ENCODE measurements around the gene PCK2. TPM values are rescaled to one million over a fixed set of nuclear protein-coding genes. Genes with fewer than 3 reads are reported as not detected.

Gene PCK2
- total and polyA plus RNA-seq, 2 of the 13 experiments (the other 11 are each of a cell fraction or from before 2014, with no cell fraction given) = 129 to 272 TPM

DNA sequence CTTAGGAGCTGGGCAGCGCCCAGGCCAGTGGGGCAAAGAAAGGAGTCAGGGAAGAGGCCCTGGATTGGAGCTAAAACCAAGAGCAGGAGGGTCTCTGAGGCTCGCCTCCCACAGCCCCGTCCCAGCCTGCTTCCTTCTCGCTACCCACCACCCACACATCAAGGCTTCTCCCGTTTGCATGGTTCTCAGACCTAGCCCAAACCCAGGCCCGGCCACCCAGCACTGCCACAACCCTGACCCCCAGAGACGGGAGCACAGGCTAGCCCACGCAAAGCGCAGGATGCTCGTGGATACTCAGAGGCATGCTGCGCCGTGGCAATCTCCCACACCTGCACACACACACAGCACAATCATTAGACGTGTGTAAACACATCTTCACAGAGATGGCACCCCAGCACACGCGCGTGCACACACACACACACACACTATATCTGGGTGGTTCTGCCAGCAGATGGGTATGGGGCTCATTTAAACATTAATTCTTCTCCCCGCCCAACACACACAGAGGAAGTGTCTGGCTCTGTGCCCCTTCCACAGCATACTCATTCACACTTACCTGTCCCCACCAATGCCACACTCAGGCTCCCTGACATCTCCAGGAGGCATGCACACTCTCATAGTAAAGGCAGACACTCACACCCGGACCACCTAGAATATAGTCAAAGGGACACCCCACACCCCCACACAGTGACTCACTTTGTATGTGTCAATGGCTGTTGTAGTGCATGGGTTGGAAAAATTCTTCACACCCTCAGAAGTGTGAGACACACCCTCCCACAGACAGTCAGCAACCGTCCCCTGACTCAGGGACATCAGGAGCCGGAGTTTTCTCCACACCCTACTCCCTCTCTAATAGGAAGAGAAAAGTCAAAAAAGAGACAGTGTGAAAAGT lies 41.2 kb upstream of the PCK2 start:
- no peaks in the 10 kb centered on the region for H3K9me3 ChIP-seq (ENCODE audit: low read length)
- WGBS (ENCODE audit: low lambda C conversion rate) = 50% methylated on average over 20 of the region's 20 CpGs
- no peaks in the 10 kb centered on the region for H3K36me3 ChIP-seq (replicated peaks in 1 of 2; ENCODE audit: control insufficient read depth in 1 of 2, insufficient read depth in 2 of 2, low read length in 2 of 2)
- H3K4me2 ChIP-seq (ENCODE audit: low read depth, low read length) = peak overlapping the region; percentile 98
- no peaks in the 10 kb centered on the region for H3K79me2 ChIP-seq (ENCODE audit: insufficient read depth, low read length)
- no peak overlapping the region for H2AFZ ChIP-seq (ENCODE audit: low read length)
- ChIA-PET CTCF (ENCODE audit: low intra/inter-chr PET ratio, low total read pairs) (interaction anchor here (1.6 kb wide), 1 partner anchor 39 kb away, joined by 4 read pairs; no protein-coding TSS in a partner anchor), POLR2A (interaction anchor here (0.6 to 6.3 kb wide), 21 partner anchors 10 to 958 kb away, joined by 3 to 124 read pairs (median 5); partner anchors contain the start of genes ACIN1, CHMP4A, DCAF11 and IPO4)
- no peak overlapping the region for H3K27ac ChIP-seq (ENCODE audit: extremely low read length, insufficient read depth, low read length)
- ATAC-seq = no peak
- DNase-seq (ENCODE audit: low spot score) = no peak
- H3K27me3 ChIP-seq (ENCODE audit: control insufficient read depth in 1 of 2, insufficient read depth in 2 of 2, low read length in 2 of 2) = peaks cover 20 to 81% of the 10 kb centered on the region in 2 experiments
- H3K4me3 ChIP-seq (replicated peaks in 1 of 3; ENCODE audit: insufficient read depth in 1 of 3, low read depth in 2 of 3, low read length in 3 of 3) = peak overlapping the region; percentile 61 to 85 (median 71)
- peaks cover 33% of the 10 kb centered on the region for H3K4me1 ChIP-seq (ENCODE audit: insufficient read depth, low read length)
- in situ Hi-C loops (cut with HindIII; ENCODE audit: extremely low pct_ligation_motif_present, low pct_unique_long_range_greater_than_20kb) (loop anchor here (5.0 kb wide), 1 partner anchor 46 kb away; no protein-coding TSS in a partner anchor), intact Hi-C loops (cut with micrococcal nuclease; ENCODE audit: unreplicated experiment) (loop anchor here (1.0 kb wide), 1 partner anchor 39 kb away; no protein-coding TSS in a partner anchor)
- no peak overlapping the region for H3K9ac ChIP-seq (ENCODE audit: insufficient read depth, low read depth, low read length)
- no peak for FAIRE-seq
- H4K20me1 ChIP-seq (ENCODE audit: insufficient read depth, low read length) = no peaks in the 10 kb centered on the region
- no TSS peak for BruUV-seq (replicated peaks)
- TF ChIP-seq ZMYM2 (CRISPR knock-in tag; IDR thresholded peaks at IDR 0.05) (0 out of 2 replicates have a peak, but pooled peaks have one; percentile 28), FOXK2 (IDR thresholded peaks at IDR 0.05) (no peak), ZNF251 (CRISPR knock-in tag; IDR thresholded peaks at IDR 0.05) (peak; percentile 61; the same call in 1 of the 2 replicates), ZFP90 (CRISPR knock-in tag; IDR thresholded peaks at IDR 0.05; ENCODE audit: borderline replicate concordance) (0 out of 2 replicates have a peak, but pooled peaks have one; percentile 43), REXO4 (CRISPR knock-in tag; IDR thresholded peaks at IDR 0.05; ENCODE audit: borderline replicate concordance) (0 out of 2 replicates have a peak, but pooled peaks have one; percentile 68), SIX4 (CRISPR knock-in tag; IDR thresholded peaks at IDR 0.05) (no peak), ZNF350 (CRISPR knock-in tag; IDR thresholded peaks at IDR 0.05; ENCODE audit: borderline replicate concordance, low read depth) (peak; percentile 26), ZNF30 (CRISPR knock-in tag; IDR thresholded peaks at IDR 0.05) (peak; percentile 10; the same call in 1 of the 2 replicates), TBX2 (CRISPR knock-in tag; IDR thresholded peaks at IDR 0.05; ENCODE audit: borderline replicate concordance) (peak; percentile 11; the same call in 1 of the 2 replicates), FOXC1 (CRISPR knock-in tag; IDR thresholded peaks at IDR 0.05; ENCODE audit: borderline replicate concordance) (peak; percentile 17; the same call in 1 of the 2 replicates)
- TF ChIP-seq, protein P1, sequence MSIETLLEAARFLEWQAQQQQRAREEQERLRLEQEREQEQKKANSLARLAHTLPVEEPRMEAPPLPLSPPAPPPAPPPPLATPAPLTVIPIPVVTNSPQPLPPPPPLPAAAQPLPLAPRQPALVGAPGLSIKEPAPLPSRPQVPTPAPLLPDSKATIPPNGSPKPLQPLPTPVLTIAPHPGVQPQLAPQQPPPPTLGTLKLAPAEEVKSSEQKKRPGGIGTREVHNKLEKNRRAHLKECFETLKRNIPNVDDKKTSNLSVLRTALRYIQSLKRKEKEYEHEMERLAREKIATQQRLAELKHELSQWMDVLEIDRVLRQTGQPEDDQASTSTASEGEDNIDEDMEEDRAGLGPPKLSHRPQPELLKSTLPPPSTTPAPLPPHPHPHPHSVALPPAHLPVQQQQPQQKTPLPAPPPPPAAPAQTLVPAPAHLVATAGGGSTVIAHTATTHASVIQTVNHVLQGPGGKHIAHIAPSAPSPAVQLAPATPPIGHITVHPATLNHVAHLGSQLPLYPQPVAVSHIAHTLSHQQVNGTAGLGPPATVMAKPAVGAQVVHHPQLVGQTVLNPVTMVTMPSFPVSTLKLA (IDR thresholded peaks at IDR 0.05) = no peak
- TF ChIP-seq, protein P2, sequence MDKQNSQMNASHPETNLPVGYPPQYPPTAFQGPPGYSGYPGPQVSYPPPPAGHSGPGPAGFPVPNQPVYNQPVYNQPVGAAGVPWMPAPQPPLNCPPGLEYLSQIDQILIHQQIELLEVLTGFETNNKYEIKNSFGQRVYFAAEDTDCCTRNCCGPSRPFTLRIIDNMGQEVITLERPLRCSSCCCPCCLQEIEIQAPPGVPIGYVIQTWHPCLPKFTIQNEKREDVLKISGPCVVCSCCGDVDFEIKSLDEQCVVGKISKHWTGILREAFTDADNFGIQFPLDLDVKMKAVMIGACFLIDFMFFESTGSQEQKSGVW (CRISPR knock-in tag; IDR thresholded peaks at IDR 0.05; ENCODE audit: borderline replicate concordance) = no peak
- TF ChIP-seq, protein P3, sequence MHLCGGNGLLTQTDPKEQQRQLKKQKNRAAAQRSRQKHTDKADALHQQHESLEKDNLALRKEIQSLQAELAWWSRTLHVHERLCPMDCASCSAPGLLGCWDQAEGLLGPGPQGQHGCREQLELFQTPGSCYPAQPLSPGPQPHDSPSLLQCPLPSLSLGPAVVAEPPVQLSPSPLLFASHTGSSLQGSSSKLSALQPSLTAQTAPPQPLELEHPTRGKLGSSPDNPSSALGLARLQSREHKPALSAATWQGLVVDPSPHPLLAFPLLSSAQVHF (CRISPR knock-in tag; IDR thresholded peaks at IDR 0.05) = 0 out of 2 replicates have a peak, but pooled peaks have one; percentile 36
- TF ChIP-seq, protein P4, sequence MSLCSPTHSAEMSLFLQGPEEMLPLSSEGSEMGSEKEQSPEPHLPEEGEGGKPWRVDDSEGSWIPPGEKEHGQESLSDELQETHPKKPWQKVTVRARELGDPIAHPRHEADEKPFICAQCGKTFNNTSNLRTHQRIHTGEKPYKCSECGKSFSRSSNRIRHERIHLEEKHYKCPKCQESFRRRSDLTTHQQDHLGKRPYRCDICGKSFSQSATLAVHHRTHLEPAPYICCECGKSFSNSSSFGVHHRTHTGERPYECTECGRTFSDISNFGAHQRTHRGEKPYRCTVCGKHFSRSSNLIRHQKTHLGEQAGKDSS (CRISPR knock-in tag; IDR thresholded peaks at IDR 0.05; ENCODE audit: borderline replicate concordance, low read depth) = 0 out of 2 replicates have a peak, but pooled peaks have one; percentile 30
- TF ChIP-seq, protein P5, sequence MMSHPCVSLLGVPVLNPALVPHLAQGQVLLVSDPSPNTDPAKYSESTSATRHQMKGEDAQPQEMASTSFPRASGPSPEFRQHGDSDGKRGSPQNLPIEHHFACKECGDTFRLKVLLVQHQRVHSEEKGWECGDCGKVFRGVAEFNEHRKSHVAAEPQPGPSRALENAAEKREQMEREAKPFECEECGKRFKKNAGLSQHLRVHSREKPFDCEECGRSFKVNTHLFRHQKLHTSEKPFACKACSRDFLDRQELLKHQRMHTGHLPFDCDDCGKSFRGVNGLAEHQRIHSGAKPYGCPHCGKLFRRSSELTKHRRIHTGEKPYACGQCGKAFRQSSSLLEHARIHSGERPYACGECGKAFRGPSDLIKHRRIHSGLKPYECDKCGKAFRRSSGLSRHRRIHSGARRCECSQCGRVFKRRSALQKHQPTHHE (CRISPR knock-in tag; IDR thresholded peaks at IDR 0.05; ENCODE audit: borderline replicate concordance) = 0 out of 2 replicates have a peak, but pooled peaks have one; percentile 23
